ENCODE data around the gene SCP2. TPM values are rescaled to one million over a fixed set of nuclear protein-coding genes. Genes with fewer than 3 reads are reported as not detected.

Gene SCP2
- total and polyA plus RNA-seq, 2 of the 4 experiments (the other 2 are of a cell fraction) = 70.4 to 83.1 TPM

GRCh38 chr1:52914463-52914862 is 12.6 kb upstream of the SCP2 start:
- Histone ChIP-seq H3K18ac (ENCODE audit: low read depth, low read length) (no peak overlapping the region), H3K36me3 (ENCODE audit: control insufficient read depth, insufficient read depth, low read length) (0 out of 2 replicates have a peak, but pooled peaks cover 2% of the 10 kb centered on the region), H3K79me1 (ENCODE audit: low read depth in 1 of 2, low read length in 2 of 2) (no peaks in the 10 kb centered on the region), H3K9me1 (ENCODE audit: insufficient read depth, low read length) (peaks cover 3% of the 10 kb centered on the region), H2BK5ac (ENCODE audit: low read depth, low read length, poor library complexity, severe bottlenecking) (no peak overlapping the region), H3K4me1 (ENCODE audit: control insufficient read depth, insufficient read depth, low read length) (no peaks in the 10 kb centered on the region; the same call in 1 of the 2 replicates), H2BK20ac (ENCODE audit: low read depth, low read length) (no peak overlapping the region), H3K27me3 (ENCODE audit: control insufficient read depth, insufficient read depth, low read length) (no peaks in the 10 kb centered on the region), H2AK5ac (ENCODE audit: low read depth, low read length) (no peak overlapping the region), H2BK120ac (ENCODE audit: low read depth, low read length) (no peak overlapping the region), H3K23ac (ENCODE audit: low read depth, low read length) (no peak overlapping the region), H2BK15ac (ENCODE audit: low read depth, low read length) (no peak overlapping the region), H3K9ac (ENCODE audit: low read depth, low read length) (no peak overlapping the region), H3K9me3 (ENCODE audit: control insufficient read depth, insufficient read depth, low read length) (no peaks in the 10 kb centered on the region), H4K91ac (ENCODE audit: insufficient read depth, low read depth, low read length) (no peak overlapping the region), H3K14ac (replicated peaks; ENCODE audit: low read depth, low read length) (no peak overlapping the region), H3K4ac (ENCODE audit: low read depth, low read length) (no peak overlapping the region), H2AK9ac (replicated peaks; ENCODE audit: low read depth, low read length, poor library complexity) (no peak overlapping the region), H3K27ac (ENCODE audit: insufficient read depth, low read length) (no peak overlapping the region), H3K56ac (ENCODE audit: extremely low read depth, insufficient read depth, low read length) (no peak overlapping the region), H3K4me3 (ENCODE audit: insufficient read depth, low read depth, low read length) (no peak overlapping the region), H4K8ac (ENCODE audit: low read depth in 2 of 2, low read length in 2 of 2) (no peak overlapping the region), H4K20me1 (ENCODE audit: insufficient read depth, low read length) (no peaks in the 10 kb centered on the region), H2AFZ (replicated peaks; ENCODE audit: low read length, poor library complexity) (no peak overlapping the region), H4K5ac (ENCODE audit: low read depth, low read length) (no peak overlapping the region), H3K4me2 (ENCODE audit: low read depth, low read length) (no peak overlapping the region)
- ChIA-PET CTCF (no interaction called here), POLR2A (ENCODE audit: unreplicated experiment) (no interaction called here)
- dilution Hi-C loops (cut with HindIII; ENCODE audit: low sequenced_read_pairs, unreplicated experiment) = no loop called here
- no TSS peak for BruUV-seq (replicated peaks)
- intact Hi-C loops (cut with micrococcal nuclease) = no loop called here
- ATAC-seq (ENCODE audit: low read depth) (no peak), DNase-seq (no peak)
- no peak for TF ChIP-seq BHLHE40 (IDR thresholded peaks at IDR 0.05; ENCODE audit: low read depth, low read length)
- no peak for TF ChIP-seq USF2 (IDR thresholded peaks at IDR 0.05; ENCODE audit: low read depth, low read length)
- no peak for TF ChIP-seq CTCF (conservative IDR thresholded peaks at IDR 0.05; ENCODE audit: low read depth, low read length)
- TF ChIP-seq FOS (IDR thresholded peaks at IDR 0.05; ENCODE audit: low read depth, low read length) = no peak
- no peak for TF ChIP-seq CEBPB (IDR thresholded peaks at IDR 0.05; ENCODE audit: low read depth, low read length)
- no peak for TF ChIP-seq POLR2A (IDR thresholded peaks at IDR 0.05; ENCODE audit: low read depth, low read length)
- no peak for TF ChIP-seq RAD21 (IDR thresholded peaks at IDR 0.05; ENCODE audit: low read length)
- TF ChIP-seq RCOR1 (IDR thresholded peaks at IDR 0.05; ENCODE audit: insufficient replicate concordance, low read length) = no peak
- WGBS, 2 experiments (ENCODE audit: extremely low coverage in 2 of 2, insufficient read length in 1 of 2) = 93% methylated on average over 3 of the region's 5 CpGs; no CpG with 5 or more reads in 1 of the 2 experiments
- in situ Hi-C loops (cut with MboI; ENCODE audit: low sequenced_read_pairs) = no loop called here
